ENCODE data around the gene SLC41A3.

Gene SLC41A3

GRCh38 chr3:126130081-126130855 lies 46.3 kb upstream of the SLC41A3 start:
- no peak overlapping the region for H3K4me3 ChIP-seq (ENCODE audit: low read depth, low read length)
- no peak for TF ChIP-seq CTCF (conservative IDR thresholded peaks at IDR 0.05; ENCODE audit: low read depth, low read length)
- no peak for DNase-seq (ENCODE audit: low read depth)

- DNase-seq (ENCODE audit: low read depth), result peak; percentile 16
- no peak overlapping the region for H3K4me3 ChIP-seq (ENCODE audit: low read depth, low read length)
- no peak for TF ChIP-seq CTCF (conservative IDR thresholded peaks at IDR 0.05; ENCODE audit: low read depth, low read length)
These were observed 45.5 kb upstream of the SLC41A3 start for GRCh38 chr3:126129398-126129891.

- no peak for DNase-seq (ENCODE audit: low read depth)
- no peak overlapping the region for H3K4me3 ChIP-seq (ENCODE audit: low read depth, low read length)
- no peak for TF ChIP-seq CTCF (conservative IDR thresholded peaks at IDR 0.05; ENCODE audit: low read depth, low read length)
These were observed 44.8 kb upstream of the SLC41A3 start for GRCh38 chr3:126128504-126129397.

GRCh38 chr3:126127904-126128303 lies 44.0 kb upstream of the SLC41A3 start:
- DNase-seq (ENCODE audit: low read depth), result no peak
- TF ChIP-seq CTCF (conservative IDR thresholded peaks at IDR 0.05; ENCODE audit: low read depth, low read length), result no peak
- no peak overlapping the region for H3K4me3 ChIP-seq (ENCODE audit: low read depth, low read length)

- no peak for DNase-seq (ENCODE audit: low read depth)
- no peak overlapping the region for H3K4me3 ChIP-seq (ENCODE audit: low read depth, low read length)
- TF ChIP-seq CTCF (conservative IDR thresholded peaks at IDR 0.05; ENCODE audit: low read depth, low read length), result no peak
These were observed 43.5 kb upstream of the SLC41A3 start for GRCh38 chr3:126127452-126127851.

- DNase-seq (ENCODE audit: low read depth), result no peak
- TF ChIP-seq CTCF (conservative IDR thresholded peaks at IDR 0.05; ENCODE audit: low read depth, low read length), result no peak
- no peak overlapping the region for H3K4me3 ChIP-seq (ENCODE audit: low read depth, low read length)
These were observed 43.0 kb upstream of the SLC41A3 start for GRCh38 chr3:126126811-126127431.

All from choroid plexus epithelial cell (primary cell).